HepG2 (cell line): Measurements from ENCODE around the gene IGIP. TPM values are rescaled to one million over a fixed set of nuclear protein-coding genes. Genes with fewer than 3 reads are reported as not detected.

Source experiments
- ARID2 ChIP-seq: sonication (generic); formaldehyde crosslinking; IDR thresholded peaks from 2 replicates; pipeline ENCODE4 v1.8.1; 2022; ENCODE audit warnings: mild to moderate bottlenecking, missing genetic modification reagents, borderline replicate concordance
- FOXC1 ChIP-seq: sonication (generic); formaldehyde crosslinking; IDR thresholded peaks from 2 replicates; pipeline ENCODE4 v1.8.0; 2022; ENCODE audit warnings: mild to moderate bottlenecking, missing genetic modification reagents, borderline replicate concordance
- FOXO1 ChIP-seq: sonication (generic); formaldehyde crosslinking; IDR thresholded peaks from 2 replicates; pipeline ENCODE4 v1.4.0; 2020; ENCODE audit warnings: missing genetic modification reagents
- GATA4 ChIP-seq: sonication (generic); IDR thresholded peaks from 2 replicates; pipeline ENCODE4 v1.6.1; 2016; ENCODE audit warnings: antibody characterized with exemption, low read depth, borderline replicate concordance
- HCFC1 ChIP-seq: fragments of 150-350 bp; IDR thresholded peaks from 2 replicates; pipeline ENCODE4 v1.6.1; 2014; ENCODE audit warnings: low read depth, low read length
- HDAC6 ChIP-seq: fragments of 200-600 bp; sonication (generic); IDR thresholded peaks from 2 replicates; pipeline ENCODE4 v1.7.0; 2017; ENCODE audit warnings: mild to moderate bottlenecking, antibody characterized with exemption, low read length, low read depth
- NFIC ChIP-seq: IDR thresholded peaks from 2 replicates; pipeline ENCODE4 v1.6.1; 2012; ENCODE audit warnings: mild to moderate bottlenecking, low read length, inconsistent platforms
- PRDM4 ChIP-seq: sonication (generic); formaldehyde crosslinking; IDR thresholded peaks from 2 replicates; pipeline ENCODE4 v1.9.0; 2021; ENCODE audit warnings: missing genetic modification reagents, borderline replicate concordance
- SNAPC4 ChIP-seq: sonication (generic); formaldehyde crosslinking; IDR thresholded peaks from 2 replicates; pipeline ENCODE4 v1.4.0; 2020; ENCODE audit warnings: mild to moderate bottlenecking, missing genetic modification reagents
- THAP9 ChIP-seq: sonication (generic); formaldehyde crosslinking; IDR thresholded peaks from 2 replicates; pipeline ENCODE4; 2020; ENCODE audit warnings: missing genetic modification reagents, mild to moderate bottlenecking, borderline replicate concordance
- ZC3H13 ChIP-seq: sonication (generic); formaldehyde crosslinking; IDR thresholded peaks from 2 replicates; pipeline ENCODE4 v1.8.1; 2023; ENCODE audit warnings: mild to moderate bottlenecking, missing genetic modification reagents, moderate library complexity
- ZFP91 ChIP-seq: sonication (generic); formaldehyde crosslinking; IDR thresholded peaks from 2 replicates; pipeline ENCODE4 v1.9.0; 2022; ENCODE audit warnings: missing genetic modification reagents, mild to moderate bottlenecking, borderline replicate concordance
- ZNF12 ChIP-seq: sonication (generic); formaldehyde crosslinking; IDR thresholded peaks from 2 replicates; pipeline ENCODE4 v1.5.0; 2020; ENCODE audit warnings: missing genetic modification reagents
- ZNF207 ChIP-seq: fragments of 450-650 bp; IDR thresholded peaks from 2 replicates; pipeline ENCODE4 v1.6.1; 2016; ENCODE audit warnings: antibody characterized with exemption, borderline replicate concordance
- ZNF678 ChIP-seq: sonication (generic); formaldehyde crosslinking; IDR thresholded peaks from 2 replicates; pipeline ENCODE4 v1.4.0; 2020; ENCODE audit warnings: mild to moderate bottlenecking, missing genetic modification reagents
- ZZZ3 ChIP-seq: sonication (generic); formaldehyde crosslinking; IDR thresholded peaks from 2 replicates; pipeline ENCODE4 v1.4.0; 2020; ENCODE audit warnings: missing genetic modification reagents, mild to moderate bottlenecking, borderline replicate concordance
- polyA plus RNA-seq, 8 experiments: library from polyadenylated mRNA; depleted of rRNA in 3 of 8; stranded (reverse) in 7 of 8; unstranded in 1 of 8; fragments of >200 nt; fragmentation: Illumina TruSeq in 4 of 8; extraction: Trizol in 4 of 8; gene quantifications; 2 replicates each; pipeline versions ENCODE4 v1.2.1 to v1.2.3, GENCODE V29; 2011 to 2016; ENCODE audit warnings: low read depth in 4 of 8, missing spikeins in 1 of 8, mixed read lengths in 1 of 8; ENCODE audit not compliant: insufficient read depth in 1 of 8
- total RNA-seq, 5 experiments: library from RNA; depleted of rRNA; stranded (reverse); fragments of >200 nt; fragmentation: Illumina TruSeq; extraction: Trizol; gene quantifications; 2 replicates each; pipeline ENCODE4 v1.2.3, GENCODE V29; 2016; ENCODE audit warnings: low read depth in 1 of 5

The IGIP gene
- total and polyA plus RNA-seq, 2 of the 13 experiments (the other 11 are each of a cell fraction or from before 2014, with no cell fraction given) = 1.7 to 2.1 TPM

- TF ChIP-seq PRDM4 (CRISPR knock-in tag) (no peak), ZFP91 (CRISPR knock-in tag) (no peak), HDAC6 (no peak), SNAPC4 (no peak), FOXO1 (CRISPR knock-in tag) (peak; percentile 37; the same call in 1 of the 2 replicates), ZNF12 (CRISPR knock-in tag) (no peak), ZZZ3 (CRISPR knock-in tag) (no peak), ZC3H13 (no peak; the same call in 1 of the 2 replicates), ZNF207 (no peak), ZNF678 (no peak), HCFC1 (no peak), NFIC (no peak), FOXC1 (CRISPR knock-in tag) (peak; percentile 81), THAP9 (CRISPR knock-in tag) (peak; percentile 19; the same call in 1 of the 2 replicates), GATA4 (no peak), ARID2 (no peak)
Measured at GRCh38 chr5:140174465-140175366, 49.0 kb downstream of the IGIP start, which contains the start of gene CYSTM1 (continued).
